Measurements from ENCODE around the gene ZNF814.
"Not testable (repeated sequence)": the region's sequence is repeated elsewhere in the genome, so short reads cannot be mapped to it uniquely, and the experiment has no call there.

Gene ZNF814

DNA sequence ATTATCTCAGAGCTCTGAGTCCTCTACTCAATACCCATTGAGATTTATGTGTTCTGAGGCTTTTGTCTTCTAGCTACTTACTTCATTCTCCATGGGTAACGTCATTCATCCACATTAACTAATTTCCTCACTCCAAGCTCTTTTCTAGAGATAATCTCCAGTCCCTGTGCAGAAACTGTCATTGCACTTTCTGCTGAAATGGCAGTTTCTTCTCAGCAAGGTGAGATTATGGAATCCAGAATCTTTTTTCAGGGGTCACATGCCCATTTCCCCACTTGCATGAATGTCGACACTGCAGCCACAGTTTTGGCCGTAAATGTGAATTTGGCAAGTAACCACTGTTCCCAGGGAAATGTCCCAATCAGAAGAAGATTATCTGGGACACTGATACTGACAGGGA, 26.5 kb downstream of the ZNF814 start:
- DNase-seq (ENCODE audit: low spot score), result not testable (repeated sequence)

DNA sequence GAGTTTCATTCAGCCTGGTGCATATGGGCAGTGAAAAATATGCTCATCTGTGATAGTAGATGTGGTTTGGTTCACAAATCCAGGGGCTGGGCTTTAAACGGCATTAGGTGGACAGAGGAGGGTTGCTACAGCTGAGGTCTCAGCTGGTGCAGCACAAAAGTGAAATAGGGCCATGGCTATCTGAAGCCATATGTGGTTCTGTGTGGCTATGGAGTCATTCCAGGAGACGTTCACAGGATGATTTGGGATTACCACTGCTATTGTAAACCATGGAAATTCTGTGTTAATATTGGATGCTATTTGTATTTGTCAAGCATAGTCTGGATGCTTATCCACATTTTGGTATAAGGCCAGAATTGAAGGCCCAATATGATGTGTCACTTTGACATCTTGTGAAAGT, 34.7 kb downstream of the ZNF814 start:
- not testable (repeated sequence) for DNase-seq (ENCODE audit: low spot score)

DNA sequence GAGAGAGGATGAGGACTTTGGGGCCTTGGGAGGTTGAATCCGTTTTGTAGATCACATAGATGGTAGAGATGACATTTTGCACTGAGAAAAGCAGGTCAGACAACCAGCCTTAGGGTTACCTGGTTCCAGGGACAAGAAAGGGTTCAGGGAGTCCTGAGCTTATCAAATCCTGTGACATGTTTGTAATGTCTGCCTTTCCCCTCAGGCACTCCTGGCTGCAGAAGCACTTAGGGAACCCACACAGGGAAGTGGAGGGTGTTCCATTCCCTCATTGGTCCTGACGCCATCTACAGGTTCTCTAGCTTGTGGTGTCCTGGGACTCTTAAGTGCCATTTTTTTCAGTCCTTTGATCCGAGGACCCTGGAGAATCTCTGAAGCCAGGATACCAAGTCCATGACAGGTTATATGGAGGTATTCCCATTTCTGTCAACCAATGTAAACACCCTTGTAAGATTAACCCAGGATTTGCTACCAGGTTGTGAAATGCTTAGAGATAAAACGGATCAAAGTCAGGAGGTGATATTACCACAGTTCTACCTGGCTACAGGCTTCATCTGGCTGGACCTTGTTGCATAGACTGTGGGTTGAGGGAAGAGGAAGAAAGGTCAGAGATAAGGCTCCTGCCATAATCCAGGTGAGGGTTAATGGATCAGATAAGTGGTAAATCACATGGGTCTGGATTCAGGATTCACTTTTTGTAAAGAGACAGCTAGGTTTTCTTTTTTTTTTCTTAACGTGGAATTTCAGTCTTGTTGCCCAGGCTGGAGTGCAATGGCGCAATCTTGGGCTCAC, 36.8 kb downstream of the ZNF814 start:
- DNase-seq (ENCODE audit: low spot score), result not testable (repeated sequence)

DNA sequence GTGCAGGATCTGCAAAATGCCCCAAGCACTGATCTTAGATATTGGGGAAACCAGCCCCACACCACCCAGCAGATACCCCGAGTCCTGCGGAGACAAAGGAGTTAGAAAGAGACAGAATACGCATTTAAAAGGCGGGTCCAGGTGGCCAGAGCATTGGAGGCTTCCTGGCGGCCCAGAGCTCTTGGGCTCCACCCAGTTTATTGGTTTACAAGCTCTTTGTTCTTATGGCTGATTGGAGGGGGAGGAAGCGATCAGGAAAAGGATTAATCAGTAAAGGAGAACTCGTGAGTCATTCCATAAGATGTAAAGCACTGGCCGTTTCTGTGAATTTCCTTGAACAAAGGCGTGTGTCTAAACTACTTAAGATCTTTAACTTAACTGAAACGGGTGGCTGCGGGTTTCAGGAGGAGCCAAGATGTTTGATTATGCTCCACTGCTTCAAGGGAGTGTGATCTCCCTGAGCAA, 38.3 kb downstream of the ZNF814 start:
- no peak for DNase-seq (ENCODE audit: low spot score)

DNA sequence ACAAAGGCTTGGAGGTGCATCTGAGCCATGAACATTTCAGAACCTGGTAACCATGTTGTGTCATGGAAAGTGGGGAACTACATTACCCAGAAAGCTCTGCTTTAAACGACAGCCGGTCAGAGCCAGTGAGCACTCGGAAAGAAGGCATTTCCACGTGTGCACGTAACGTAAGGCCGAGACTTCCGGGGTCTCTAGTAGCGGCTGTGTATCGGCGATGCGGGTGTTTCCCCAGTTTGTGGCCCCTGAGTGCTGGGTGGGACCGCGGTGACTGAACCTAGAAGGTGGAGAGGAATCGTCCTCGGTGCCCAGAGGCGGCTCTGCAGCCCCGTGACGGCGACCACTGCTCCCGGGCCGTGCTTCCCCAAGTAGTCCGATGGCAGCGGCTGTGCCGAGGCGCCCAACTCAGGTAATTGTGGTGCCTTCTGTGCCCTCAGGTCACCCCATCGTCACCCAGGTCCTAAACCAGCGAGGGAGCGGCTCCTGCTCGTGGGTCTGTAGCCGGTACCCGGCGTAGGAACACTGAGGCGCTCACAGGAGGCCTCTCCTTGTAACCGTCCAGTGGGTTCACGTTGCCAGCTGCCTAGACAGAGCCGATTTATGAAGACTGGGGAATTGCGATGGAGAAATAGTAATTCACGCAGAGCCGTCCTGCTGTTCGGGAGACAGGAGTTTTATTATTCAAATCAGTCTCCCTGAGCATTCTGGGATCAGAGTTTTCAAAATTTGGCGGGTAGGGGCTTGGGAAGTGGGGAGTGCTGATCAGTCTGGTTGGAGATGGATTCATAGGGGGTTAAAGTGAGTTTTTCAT, 39.0 kb downstream of the ZNF814 start, which contains the start of gene ZNF587:
ZNF587 (plus strand) TSS at position 194 of the 808 bp plus-strand sequence; CDS start at position 374, 180 bp downstream.
- DNase-seq (ENCODE audit: low spot score), result peak; percentile 68

DNA sequence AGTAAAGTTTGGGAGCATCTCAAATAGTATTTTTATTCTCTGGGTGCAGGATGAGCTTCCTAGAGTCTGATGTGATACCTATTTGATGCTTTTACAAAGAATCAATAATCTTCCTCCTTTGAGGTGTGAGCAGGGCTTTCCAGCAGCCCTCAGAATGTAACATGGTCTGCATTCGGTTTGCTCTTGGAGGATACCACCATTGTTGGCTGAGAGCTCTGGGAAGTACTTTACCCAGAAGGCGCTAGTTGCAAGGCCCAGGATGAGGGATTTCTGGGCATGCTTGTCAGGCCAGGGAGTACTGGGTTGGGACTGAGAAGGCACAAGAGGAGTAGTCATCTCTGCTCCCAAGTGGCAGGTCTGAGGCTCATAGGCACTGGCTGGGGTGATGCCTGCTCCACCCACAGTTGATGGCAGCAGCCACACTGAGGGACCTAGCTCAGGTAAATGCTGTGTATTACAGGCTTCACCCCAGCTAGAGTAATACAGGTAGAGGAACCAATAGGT, 39.6 kb downstream of the ZNF814 start:
- DNase-seq (ENCODE audit: low spot score), result not testable (repeated sequence)

DNA sequence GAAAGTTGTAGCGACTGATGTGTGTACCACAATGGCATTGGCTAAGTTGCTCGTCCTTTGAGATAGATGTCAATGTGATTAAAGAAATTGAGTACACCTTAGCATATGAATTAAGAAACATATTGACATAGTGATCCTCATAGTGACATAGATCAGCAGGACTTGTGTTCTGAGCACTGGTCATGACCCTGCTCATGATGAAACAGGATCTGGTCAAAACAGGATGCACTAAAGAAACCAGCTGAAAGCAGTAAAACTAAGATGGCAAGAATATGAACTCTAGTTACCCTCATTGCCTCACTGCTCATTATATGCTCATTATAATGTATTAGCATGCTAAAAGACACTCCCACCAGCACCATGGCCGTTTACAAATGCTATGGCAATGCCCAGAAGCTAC, 41.7 kb downstream of the ZNF814 start:
- DNase-seq (ENCODE audit: low spot score), result not testable (repeated sequence)

DNA sequence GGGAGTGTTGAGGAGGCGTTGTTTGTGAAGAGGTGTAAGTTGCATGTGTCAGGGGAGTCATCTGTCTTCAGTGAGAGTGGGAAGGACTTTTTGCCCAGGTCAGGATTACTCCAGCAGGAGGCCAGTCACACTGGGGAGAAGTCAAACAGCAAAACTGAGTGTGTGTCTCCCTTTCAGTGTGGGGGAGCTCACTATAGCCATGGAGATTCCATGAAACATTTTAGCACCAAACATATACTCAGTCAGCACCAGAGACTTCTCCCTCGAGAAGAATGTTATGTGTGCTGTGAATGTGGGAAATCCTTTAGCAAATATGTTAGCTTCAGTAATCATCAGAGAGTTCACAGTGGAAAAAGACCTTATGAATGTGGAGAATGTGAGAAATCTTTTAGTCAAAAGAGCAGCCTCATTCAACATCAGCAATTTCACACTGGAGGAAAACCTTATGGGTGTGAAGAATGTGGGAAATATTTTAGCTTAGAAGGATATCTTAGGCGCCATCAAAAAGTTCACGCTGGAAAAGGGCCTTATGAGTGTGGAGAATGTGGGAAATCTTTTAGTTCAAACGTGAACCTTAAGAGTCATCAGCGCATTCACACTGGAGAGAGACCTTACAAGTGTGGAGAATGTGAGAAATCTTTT, 47.6 kb downstream of the ZNF814 start:
- no peak for DNase-seq (ENCODE audit: low spot score)

DNA sequence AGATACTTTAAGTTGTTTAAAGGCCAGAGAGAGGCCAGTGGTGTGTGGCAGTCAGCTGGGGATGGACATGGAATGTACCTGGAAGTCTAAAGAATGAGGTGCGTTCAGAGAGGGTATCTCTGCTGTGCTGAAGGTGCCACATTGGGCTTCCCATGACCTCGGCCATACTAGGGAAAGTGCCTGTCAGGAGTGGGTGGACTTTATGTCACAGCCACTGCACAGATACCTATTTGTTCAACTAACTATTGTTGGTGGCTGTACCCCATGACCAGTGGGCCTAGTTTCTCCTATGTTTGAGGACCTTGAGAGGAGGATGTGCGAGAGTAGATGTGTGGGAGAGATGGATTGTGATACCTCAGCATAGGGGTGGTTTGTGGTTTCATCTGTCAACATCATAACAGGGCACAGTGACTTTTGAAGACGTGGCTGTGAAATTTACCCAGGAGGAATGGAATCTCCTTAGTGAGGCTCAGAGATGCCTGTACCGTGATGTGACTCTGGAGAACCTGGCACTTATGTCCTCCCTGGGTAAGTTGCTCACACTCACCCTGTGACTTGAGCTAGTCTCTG, 50.1 kb downstream of the ZNF814 start:
- DNase-seq (ENCODE audit: low spot score), result not testable (repeated sequence)

DNA sequence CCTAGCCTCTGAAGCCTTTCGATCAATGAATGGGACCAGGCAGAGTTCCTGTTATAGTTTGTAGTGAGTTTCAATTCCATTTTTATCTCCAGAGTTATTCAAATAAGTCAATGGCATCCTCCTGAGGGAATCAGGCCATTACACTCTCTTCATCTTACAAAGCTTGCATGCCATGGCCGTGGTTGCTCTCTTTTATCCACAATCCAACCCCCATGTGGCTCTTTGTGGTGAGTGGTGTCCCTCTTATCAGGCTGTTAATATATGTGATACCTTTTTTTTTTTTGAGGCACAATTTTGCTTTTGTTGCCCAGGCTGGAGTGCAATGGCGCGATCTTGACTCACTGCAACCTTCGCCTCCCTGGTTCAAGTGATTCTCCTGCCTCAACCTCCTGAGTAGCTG, 51.8 kb downstream of the ZNF814 start:
- not testable (repeated sequence) for DNase-seq (ENCODE audit: low spot score)

DNA sequence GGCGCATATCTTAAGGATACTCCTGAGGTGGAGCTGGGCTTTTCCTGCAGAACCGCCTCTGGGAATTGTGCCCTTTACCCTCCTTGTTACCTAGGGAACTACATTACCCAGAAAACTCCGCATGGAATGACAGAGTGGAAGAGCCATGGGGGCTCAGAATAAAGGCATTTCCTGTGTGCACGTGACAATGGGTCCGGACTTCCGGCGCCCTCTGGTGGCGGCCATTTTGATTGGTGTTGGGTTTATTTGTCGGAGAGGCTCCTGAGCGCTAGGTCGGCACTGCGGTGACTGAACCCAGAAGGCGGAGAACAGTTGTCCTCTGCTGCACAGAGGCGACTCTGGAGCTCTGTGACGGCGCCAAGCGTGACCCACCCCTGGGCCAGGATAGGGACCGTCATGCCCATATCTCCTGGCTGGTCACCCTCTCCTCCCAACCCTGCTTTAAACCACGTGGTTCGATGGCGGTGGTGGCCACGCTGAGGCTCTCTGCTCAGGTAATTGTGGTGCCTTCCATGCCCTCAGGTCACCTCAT, 58.7 kb downstream of the ZNF814 start, which contains the start of gene ZNF587B:
ZNF587B (plus strand) TSS at position 229 of the 532 bp plus-strand sequence; CDS start at position 459, 230 bp downstream.
- DNase-seq (ENCODE audit: low spot score), result peak; percentile 67

DNA sequence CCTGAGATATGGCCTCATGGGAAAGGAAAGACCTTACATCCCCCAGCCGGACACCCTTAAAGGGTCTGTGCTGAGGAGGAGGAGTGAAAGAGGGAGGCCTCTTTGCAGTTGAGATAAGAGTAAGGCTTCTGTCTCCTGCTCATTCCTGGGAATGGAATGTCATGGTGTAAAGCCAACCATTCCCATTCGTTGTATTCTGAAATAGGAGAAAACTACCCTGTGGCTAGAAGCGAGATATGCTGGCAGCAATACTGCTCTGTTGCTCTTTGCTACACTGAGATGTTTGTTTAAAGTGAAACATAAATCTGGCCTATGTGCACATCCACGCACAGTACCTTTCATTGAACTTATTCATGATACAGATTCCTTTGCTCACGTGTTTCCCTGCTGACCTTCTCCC, 59.5 kb downstream of the ZNF814 start:
- DNase-seq (ENCODE audit: low spot score), result no peak

DNA sequence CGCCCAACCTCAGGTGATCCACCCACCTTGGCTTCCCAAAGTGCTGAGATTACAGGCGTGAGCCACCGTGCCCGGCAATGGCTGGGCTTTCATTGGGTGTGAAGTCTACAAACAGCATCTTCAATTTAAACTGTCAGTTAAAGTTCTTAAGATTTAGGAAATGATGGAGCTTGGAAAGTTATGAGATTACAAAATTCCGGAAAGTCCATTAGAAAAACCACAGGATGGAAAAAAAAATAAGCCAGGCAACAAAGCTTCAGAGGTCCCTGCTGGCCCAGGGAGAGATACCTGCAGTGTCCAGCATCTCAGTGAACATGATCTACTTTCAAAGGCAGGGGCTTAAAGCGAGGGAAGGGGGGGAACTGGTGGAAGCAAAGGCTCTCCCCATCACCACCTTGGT, 63.3 kb downstream of the ZNF814 start:
- DNase-seq (ENCODE audit: low spot score), result no peak

DNA sequence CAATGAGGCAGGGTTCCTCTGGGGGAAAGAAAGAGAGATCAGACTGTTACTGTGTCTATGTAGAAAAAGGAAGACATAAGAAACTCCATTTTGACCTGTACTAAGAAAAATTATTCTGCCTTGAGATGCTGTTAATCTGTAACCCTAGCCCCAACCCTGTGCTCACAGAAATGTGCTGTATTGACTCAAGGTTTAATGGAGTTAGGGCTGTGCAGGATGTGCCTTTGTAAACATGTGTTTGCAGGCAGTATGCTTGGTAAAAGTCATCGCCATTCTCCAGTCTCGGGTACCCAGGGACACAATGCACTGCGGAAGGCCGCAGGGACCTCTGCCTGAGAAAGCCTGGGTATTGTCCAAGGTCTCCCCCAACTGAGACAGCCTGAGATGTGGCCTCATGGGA, 65.2 kb downstream of the ZNF814 start:
- DNase-seq (ENCODE audit: low spot score), result not testable (repeated sequence)

DNA sequence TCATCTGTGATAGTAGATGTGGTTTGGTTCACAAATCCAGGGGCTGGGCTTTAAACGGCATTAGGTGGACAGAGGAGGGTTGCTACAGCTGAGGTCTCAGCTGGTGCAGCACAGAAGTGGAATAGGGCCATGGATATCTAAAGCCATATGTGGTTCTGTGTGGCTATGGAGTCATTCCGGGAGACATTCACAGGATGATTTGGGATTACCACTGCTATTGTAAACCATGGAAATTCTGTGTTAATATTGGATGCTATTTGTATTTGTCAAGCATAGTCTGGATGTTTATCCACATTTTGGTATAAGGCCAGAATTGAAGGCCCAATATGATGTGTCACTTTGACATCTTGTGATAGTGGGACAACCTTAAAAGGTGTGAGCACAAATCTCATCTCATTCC, 65.7 kb downstream of the ZNF814 start:
- DNase-seq (ENCODE audit: low spot score), result not testable (repeated sequence)

DNA sequence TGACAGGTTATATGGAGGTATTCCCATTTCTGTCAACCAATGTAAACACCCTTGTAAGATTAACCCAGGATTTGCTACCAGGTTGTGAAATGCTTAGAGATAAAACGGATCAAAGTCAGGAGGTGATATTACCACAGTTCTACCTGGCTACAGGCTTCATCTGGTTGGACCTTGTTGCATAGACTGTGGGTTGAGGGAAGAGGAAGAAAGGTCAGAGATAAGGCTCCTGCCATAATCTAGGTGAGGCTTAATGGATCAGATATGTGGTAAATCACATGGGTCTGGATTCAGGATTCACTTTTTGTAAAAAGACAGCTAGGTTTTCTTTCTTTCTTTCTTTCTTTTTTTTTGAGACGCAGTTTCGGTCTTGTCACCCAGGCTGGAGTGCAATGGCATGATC, 67.3 kb downstream of the ZNF814 start:
- not testable (repeated sequence) for DNase-seq (ENCODE audit: low spot score)

DNA sequence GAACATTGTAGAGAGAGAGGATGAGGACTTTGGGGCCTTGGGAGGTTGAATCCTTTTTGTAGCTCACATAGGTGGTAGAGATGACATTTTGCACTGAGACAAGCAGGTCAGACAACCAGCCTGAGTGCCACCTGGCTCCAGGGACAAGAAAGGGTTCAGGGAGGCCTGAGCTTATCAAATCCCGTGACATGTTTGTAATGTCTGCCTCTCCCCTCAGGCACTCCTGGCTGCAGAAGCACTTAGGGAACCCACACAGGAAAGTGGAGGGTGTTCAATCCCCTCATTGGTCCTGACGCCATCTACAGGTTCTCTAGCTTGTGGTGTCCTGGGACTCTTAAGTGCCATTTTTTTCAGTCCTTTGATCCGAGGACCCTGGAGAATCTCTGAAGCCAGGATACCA, 67.7 kb downstream of the ZNF814 start:
- not testable (repeated sequence) for DNase-seq (ENCODE audit: low spot score)

DNA sequence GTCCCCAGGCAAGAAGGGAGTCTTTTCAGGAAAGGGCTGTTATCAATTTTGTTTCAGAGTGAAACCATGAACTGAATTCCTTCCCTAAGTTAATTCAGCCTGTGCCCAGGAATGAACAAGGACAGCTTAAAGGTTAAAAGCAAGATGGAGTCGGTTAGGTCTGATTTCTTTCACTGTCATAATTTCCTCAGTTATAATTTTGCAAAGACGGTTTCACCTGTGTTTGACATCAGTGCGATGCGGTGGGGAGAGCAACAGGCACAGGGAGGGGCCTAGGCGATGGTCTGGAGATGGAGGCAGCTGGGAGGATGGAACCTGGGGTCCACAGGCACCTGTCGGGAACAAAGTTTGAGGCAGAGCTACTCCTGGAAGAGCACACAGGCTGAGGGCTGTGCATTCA, 68.2 kb downstream of the ZNF814 start:
- DNase-seq (ENCODE audit: low spot score), result no peak

DNA sequence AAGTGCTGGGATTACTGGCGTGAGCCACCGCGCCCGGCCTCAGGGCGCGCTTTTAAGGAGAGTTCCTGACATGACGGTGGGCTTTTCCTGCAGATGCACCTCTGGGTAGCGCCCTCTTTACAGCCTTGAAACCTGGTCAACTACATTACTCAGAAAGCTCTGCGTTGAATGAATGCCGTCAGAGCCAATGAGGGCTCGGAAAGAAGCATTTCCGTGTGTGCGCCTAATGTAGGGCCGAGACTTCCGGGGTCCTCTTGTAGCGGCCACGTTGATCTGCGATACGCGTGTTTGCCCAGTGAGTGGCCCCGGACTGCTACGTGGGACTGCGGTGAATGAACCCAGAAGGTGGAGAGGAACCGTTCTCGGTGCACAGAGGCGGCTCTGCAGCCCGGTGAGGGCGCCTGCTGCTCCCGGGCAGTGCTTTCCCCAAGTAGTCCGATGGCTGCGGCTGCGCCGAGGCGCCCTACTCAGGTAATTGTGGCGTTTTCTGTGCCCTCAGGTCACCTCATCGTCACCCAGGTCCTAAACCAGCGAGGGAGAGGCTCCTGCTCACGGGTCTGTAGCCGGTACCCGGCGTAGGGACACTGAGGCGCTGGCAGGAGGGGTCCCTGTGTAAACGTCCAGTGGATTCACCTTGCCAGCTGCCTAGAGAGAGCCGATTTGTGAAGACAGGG, 69.2 kb downstream of the ZNF814 start:
- DNase-seq (ENCODE audit: low spot score), result peak; percentile 85

DNA sequence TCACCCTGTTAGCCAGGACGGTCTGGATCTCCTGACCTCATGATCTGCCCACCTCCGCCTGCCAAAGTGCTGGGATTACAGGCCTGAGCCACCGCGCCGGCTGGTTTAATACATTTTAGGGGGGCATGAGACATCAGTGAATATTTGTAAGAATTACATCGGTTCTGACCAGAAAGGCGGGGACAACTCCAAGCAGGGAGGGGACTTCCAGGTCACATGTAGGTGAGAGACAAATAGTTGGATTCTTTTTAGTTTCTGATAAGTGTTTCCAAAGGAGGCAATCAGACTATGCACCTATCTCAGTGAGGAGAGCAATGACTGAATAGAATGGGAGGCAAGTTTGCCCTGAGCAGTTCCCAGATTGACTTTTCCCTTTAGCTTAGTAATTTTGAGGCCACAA, 70.5 kb downstream of the ZNF814 start:
- DNase-seq (ENCODE audit: low spot score), result no peak
